Activated CD4-positive, CD25-positive, alpha-beta regulatory T cell treated with anti-CD3 and anti-CD28 coated beads, Interleukin-2, amount 50 U/mL, for 16 hours (primary cell): ENCODE results near the gene EFCAB6.

Source experiments
- DNase-seq: peaks from one replicate; pipeline ENCODE4 v3.0.0-alpha.2; 2020; ENCODE audit warnings: low read depth, low spot score

EFCAB6 gene

DNA sequence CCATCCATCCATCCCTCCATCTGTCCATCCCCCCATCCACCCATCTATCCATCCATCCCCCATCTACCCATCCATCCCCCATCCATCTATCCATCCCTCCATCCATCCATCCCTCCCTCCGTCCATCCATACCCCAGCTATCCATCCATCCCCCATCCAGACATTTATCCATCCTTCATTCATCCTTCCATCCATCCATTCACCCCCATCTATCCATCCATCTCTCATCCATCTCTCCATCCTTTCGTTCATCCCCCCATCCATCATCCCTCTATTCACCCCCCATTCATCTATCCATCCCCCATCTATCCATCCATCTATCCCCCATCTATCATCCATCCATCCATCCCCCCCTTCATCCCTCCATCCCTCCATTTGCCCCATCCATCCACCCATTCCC lies 302.8 kb downstream of the EFCAB6 start:
- no peak for DNase-seq

DNA sequence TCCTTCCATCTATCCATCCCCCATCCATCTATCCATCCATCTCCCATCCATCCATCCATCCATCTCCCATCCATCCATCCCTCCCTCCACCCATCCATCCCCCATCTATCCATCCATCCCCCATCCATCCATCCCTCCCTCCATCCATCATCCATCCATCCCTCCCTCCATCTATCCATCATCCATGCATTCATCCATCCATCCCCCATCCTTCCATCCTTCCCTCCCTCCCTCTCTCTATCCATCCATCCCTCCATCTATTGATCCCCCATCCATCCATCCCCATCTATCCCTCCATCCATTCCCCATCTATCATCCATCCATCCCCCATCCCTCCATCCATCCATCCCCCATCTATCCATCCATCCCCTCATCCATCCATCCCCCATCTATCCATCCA lies 303.6 kb downstream of the EFCAB6 start:
- DNase-seq, result no peak

DNA sequence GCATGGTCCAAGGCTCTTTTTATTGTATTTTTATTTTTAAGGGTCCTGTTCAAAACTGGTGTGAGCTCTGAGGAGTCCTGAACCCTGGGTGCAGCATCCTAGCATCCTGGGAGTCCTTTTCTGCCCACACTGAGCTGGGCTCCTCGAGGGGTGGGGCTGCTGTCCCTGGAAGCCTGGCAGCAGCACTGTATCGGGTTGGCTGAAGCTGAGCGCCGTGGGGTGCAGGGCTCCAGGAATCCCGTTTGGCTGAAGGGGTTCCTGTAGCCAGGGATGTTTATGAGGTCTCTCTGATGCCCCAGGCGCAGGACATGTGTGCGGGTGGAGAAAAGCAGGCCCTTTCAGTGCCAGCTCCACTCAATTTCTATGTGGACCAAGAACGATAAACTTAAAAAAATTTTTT lies 304.9 kb downstream of the EFCAB6 start:
- no peak for DNase-seq

- DNase-seq, result no peak
Observed at GRCh38 chr22:43506487-43506886, 305.6 kb downstream of the EFCAB6 start.

DNA sequence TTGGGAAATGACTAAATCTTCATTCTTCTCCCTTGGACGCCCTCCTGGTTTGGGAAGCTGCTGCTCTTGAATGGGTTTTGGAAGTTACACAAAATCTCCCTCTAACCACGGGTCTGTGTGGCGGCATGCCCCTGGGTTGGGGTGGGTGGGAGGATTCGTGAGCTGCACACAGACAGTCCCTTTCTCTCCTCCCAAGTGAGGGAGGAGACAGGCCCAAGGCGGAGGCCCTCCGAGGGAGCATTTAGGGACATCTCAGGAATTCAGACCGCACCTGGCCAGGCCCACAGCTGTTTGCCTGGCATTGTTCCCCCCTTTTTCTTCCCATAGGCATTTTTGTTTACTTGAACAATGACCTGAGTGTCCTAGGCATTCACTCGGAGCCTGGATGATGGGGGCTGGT lies 306.2 kb downstream of the EFCAB6 start:
- no peak for DNase-seq

DNA sequence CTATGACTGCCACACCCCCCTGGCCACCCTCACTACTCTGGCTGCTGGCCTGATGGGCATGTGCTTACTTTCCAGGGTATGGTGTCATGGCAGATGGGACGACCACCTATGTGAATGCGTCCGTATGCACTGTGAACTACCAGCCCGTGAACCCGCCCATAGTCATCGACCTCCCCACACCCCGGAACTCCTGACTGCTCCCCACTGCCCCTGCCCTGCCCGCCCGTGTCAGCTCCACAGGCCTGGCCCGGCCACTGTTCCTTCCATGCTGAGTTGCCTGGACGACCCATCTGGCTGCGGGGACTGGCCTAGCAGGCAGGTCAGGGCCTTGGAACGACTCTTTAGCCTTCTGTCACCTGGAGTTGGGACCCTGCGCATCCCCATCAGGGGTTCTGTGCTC lies 306.7 kb downstream of the EFCAB6 start:
- no peak for DNase-seq

DNA sequence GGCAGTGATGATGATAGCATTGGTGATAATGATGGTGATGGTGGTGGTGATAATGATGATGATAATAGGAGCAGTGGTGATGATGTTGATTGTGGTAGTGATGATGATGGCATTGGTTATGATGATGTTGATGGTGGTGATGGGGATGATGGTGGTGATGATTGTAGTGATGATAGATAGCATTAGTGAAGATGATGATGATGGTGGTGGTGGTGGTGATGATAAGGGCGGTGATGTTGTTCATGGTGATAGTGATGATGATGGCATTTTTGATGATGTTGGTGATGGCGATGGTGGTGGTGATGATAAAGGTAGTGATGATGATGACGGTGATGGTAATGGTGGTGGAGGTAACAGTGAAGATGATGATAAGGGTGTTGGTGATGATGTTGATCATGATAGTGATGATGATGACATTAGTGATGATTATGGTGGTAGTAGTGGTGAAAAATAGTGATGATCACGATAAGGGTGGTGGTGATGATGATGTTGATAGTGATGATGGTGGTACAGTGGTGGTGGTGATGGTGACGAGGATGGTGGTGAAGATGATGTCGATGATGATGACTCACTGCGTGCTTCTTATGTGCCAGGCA lies 307.3 kb downstream of the EFCAB6 start:
- DNase-seq, result no peak

- DNase-seq, result no peak
Observed at GRCh38 chr22:43504068-43504467, 308.0 kb downstream of the EFCAB6 start.

GRCh38 chr22:43502306-43502874 lies 309.7 kb downstream of the EFCAB6 start:
- no peak for DNase-seq

GRCh38 chr22:43501878-43502277 lies 310.2 kb downstream of the EFCAB6 start:
- DNase-seq, result no peak

DNA sequence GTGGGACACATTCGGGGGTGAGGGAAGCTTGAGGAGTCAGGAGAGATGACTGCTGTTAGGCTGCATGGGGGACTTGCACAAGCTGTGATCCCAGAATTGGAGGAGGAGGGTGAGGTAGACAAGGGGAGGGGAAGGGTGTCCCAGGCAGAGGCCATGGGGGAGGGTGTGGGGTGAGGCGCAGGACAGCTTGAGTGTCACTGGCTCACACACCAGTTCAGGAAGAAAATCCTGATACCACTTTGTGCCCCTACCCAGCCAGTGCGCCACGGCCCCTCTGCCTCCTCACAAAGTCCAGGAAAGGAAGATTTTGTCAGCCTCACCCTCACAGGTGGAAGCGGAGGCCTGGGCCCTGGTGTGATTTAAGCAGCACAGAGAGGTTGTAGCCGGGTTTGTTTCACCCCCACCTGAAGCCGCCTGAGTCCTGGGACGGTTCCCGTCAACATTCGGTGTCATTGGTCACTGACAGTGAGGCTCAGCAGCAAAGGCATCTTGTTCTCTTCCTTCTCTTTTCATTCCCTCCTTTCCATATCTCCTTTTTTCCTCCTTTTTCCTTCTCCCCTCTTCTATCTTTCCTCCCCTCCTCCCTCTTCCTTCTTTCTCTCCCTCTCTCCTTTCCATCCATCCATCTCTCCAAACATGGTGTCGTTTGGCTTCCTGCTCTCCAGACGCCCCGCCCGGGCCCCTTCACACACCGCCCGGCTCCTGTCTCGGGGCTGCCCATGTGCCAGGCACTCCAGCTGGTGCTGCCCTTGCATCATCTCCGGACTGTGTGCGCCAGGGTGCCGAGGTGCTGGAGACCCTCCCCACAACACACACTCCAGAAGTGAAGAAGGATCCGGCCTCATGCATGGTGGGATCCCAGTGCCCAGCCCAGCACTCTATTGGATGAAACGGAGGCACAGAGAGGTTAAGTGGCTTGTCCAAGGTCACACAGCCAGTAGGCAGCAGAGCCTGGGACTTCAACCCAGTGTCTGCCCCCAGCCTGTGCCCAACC lies 311.0 kb downstream of the EFCAB6 start:
- DNase-seq, result no peak

DNA sequence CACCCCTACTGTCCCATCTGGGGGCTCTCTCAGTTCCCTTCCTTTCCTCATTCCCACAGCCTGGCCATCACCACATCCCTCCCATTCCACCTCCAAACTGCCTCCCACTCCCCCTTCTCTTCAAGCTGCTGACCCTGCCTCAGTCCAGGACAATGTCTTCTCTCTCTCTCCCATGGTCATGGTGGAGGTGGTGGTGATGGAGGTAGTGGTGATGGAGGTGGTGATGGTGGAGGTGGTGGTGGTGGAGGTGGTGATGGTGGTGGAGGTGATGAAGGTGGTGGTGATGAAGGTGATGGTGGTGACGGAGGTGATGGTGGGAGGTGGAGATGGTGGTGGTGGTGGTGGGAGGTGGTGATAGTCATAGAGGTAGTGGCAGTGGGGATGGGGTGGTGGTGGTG lies 313.2 kb downstream of the EFCAB6 start:
- DNase-seq, result no peak

- DNase-seq, result no peak
Observed at GRCh38 chr22:43497956-43498855, 313.9 kb downstream of the EFCAB6 start.

GRCh38 chr22:43493297-43493696 lies 318.8 kb downstream of the EFCAB6 start:
- DNase-seq, result no peak

DNA sequence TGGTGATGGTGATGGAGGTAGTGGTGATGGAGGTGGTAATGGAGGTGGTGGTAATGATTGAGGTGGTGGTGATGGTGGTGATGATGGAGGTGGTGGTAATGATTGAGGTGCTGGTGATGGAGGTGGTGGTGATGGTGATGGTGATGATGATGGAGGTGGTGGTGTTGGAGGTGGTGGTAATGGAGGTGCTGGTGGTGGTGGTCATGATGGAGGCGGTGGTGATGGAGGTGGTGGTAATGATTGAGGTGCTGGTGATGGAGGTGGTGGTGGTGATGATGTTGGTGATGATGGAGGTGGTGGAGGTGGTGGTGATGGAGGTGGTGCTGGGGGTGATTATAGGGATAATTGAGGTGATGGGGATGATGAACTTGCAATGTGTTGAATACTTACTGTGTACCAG lies 320.4 kb downstream of the EFCAB6 start:
- DNase-seq, result no peak

GRCh38 chr22:43491177-43491576 lies 320.9 kb downstream of the EFCAB6 start:
- DNase-seq, result no peak

DNA sequence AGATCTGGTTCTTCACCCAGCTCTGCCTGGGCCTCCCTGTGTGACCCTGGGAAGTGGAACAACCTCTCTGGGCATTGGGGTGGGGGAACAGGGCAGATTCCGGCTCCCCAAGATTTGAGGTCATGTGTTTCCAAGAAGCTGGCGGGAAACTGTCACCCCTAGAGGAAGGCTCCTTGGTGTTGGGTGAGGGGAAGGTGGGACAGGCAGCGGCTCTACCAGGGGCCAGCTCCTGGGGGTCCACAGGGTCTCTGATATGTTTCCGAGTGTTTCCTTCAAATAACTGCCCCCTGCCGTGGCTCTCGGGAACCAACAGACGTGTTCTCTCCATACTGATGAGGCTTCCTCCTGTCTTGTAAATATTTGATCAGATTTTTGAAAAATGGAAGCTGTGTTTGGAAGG lies 321.8 kb downstream of the EFCAB6 start:
- DNase-seq, result no peak

GRCh38 chr22:43488937-43489336 lies 323.2 kb downstream of the EFCAB6 start:
- DNase-seq, result no peak

- DNase-seq, result no peak
Observed at GRCh38 chr22:43488031-43488866, 323.9 kb downstream of the EFCAB6 start.

- DNase-seq, result no peak
Observed at GRCh38 chr22:43487311-43488030, 324.6 kb downstream of the EFCAB6 start.
